H1 (cell line): ENCODE results near the gene CDHR2. TPM values are rescaled to one million over a fixed set of nuclear protein-coding genes. Genes with fewer than 3 reads are reported as not detected.
A peak's percentile ranks its signal among the peaks of the same experiment; 100 is the strongest.

Source experiments
- CTCF ChIA-PET: fragments of 300-600 bp; sonication (Branson Sonifier 250); formaldehyde crosslinking; loops from one replicate; lab custom pipeline; 2021; ENCODE audit not compliant: partially characterized antibody; lab: Charles Lee
- POLR2A ChIA-PET: fragments of 300-600 bp; sonication (Branson Sonifier 250); formaldehyde crosslinking; loops from one replicate; lab custom pipeline; 2021; ENCODE audit warnings: inconsistent platforms; ENCODE audit not compliant: partially characterized antibody; lab: Charles Lee
- DNase-seq, 2 experiments: peaks; one replicate each; pipeline versions ENCODE4 v3.0.0 to v3.0.0-alpha.2; 2010 to 2022; ENCODE audit warnings: low spot score in 2 of 2, low read depth in 1 of 2, mixed read lengths in 1 of 2
- FAIRE-seq: peaks from 2 replicates; lab custom pipeline; 2011; peaks lifted over from hg19 to GRCh38; lab: Jason Lieb, UNC
- H2AFZ ChIP-seq: 2 replicates; pipeline ENCODE4 v1.8.1; 2012; ENCODE audit warnings: low read length, inconsistent platforms
- H2AK5ac ChIP-seq: 2 replicates; pipeline ENCODE4 v1.6.1; 2013; ENCODE audit warnings: low read depth, low read length
- H2BK120ac ChIP-seq: replicated peaks from 2 replicates; pipeline ENCODE3; 2013; ENCODE audit warnings: low read depth, low read length, inconsistent platforms
- H2BK12ac ChIP-seq: 2 replicates; pipeline ENCODE4 v1.6.1; 2013; ENCODE audit warnings: low read depth, low read length
- H2BK15ac ChIP-seq: 2 replicates; pipeline ENCODE4 v1.6.1; 2013; ENCODE audit warnings: low read length
- H2BK20ac ChIP-seq: 2 replicates; pipeline ENCODE4 v1.6.1; 2013; ENCODE audit warnings: low read length
- H2BK5ac ChIP-seq: 2 replicates; pipeline ENCODE4 v1.6.1; 2013; ENCODE audit warnings: low read depth, low read length
- H3K14ac ChIP-seq: 2 replicates; pipeline ENCODE4 v1.6.1; 2013; ENCODE audit warnings: inconsistent platforms; ENCODE audit not compliant: insufficient read length
- H3K18ac ChIP-seq: 2 replicates; pipeline ENCODE4 v1.6.1; 2013; ENCODE audit warnings: low read length; ENCODE audit errors: extremely low read depth
- H3K23ac ChIP-seq: 2 replicates; pipeline ENCODE4 v1.6.1; 2013; ENCODE audit warnings: inconsistent platforms; ENCODE audit not compliant: insufficient read length
- H3K23me2 ChIP-seq: 2 replicates; pipeline ENCODE4 v1.6.1; 2013; ENCODE audit warnings: low read depth, low read length
- H3K27ac ChIP-seq: 2 replicates; pipeline ENCODE4 v1.6.1; 2011; ENCODE audit warnings: low read depth, low read length, inconsistent platforms
- H3K27me3 ChIP-seq, 4 experiments: replicated peaks in 1 of 4; 1 replicate in 1 of 4; 2 replicates in 3 of 4; pipeline versions ENCODE4 v1.6.1 to v1.8.1; 2011 to 2013; ENCODE audit warnings: low read length in 3 of 4, mild to moderate bottlenecking in 3 of 4, inconsistent platforms in 2 of 4, mixed read lengths in 2 of 4, moderate library complexity in 1 of 4; ENCODE audit not compliant: control insufficient read depth in 3 of 4, insufficient read depth in 3 of 4; ENCODE audit errors: extremely low read depth in 1 of 4
- H3K36me3 ChIP-seq, 4 experiments: 2 replicates each; pipeline versions ENCODE4 v1.6.1 to v1.8.1; 2011 to 2013; ENCODE audit warnings: mild to moderate bottlenecking in 4 of 4, low read length in 3 of 4, moderate library complexity in 2 of 4, control low read depth in 1 of 4, inconsistent platforms in 1 of 4; ENCODE audit not compliant: insufficient read depth in 4 of 4, control insufficient read depth in 2 of 4
- H3K4ac ChIP-seq: replicated peaks from 2 replicates; pipeline ENCODE3; 2013; ENCODE audit warnings: low read length, low read depth, mixed read lengths, inconsistent platforms; ENCODE audit not compliant: insufficient read length
- H3K4me1 ChIP-seq, 4 experiments: replicated peaks in 1 of 4; 1 replicate in 1 of 4; 2 replicates in 3 of 4; pipeline versions ENCODE4 v1.6.1 to v1.8.1; 2011 to 2013; ENCODE audit warnings: low read length in 3 of 4, inconsistent platforms in 2 of 4, mixed read lengths in 1 of 4; ENCODE audit not compliant: insufficient read depth in 4 of 4, control insufficient read depth in 3 of 4
- H3K4me2 ChIP-seq, 2 experiments: 2 replicates each; pipeline versions ENCODE4 v1.6.1 to v1.8.1; 2011 to 2013; ENCODE audit warnings: low read depth in 2 of 2, low read length in 2 of 2, control low read depth in 1 of 2, inconsistent platforms in 1 of 2, mild to moderate bottlenecking in 1 of 2; ENCODE audit not compliant: insufficient read depth in 1 of 2
- H3K4me3 ChIP-seq, 4 experiments: fragments of 200-600, 300-600 bp in 1 of 4; sonication (generic), shearing (Covaris generic), sonication (Bioruptor Twin) in 1 of 4; 2 replicates each; pipeline versions ENCODE4 v1.5.1 to v1.8.1; 2011 to 2016; ENCODE audit warnings: low read length in 4 of 4, low read depth in 3 of 4, control low read depth in 2 of 4, inconsistent platforms in 2 of 4, mild to moderate bottlenecking in 2 of 4, mixed read lengths in 1 of 4, moderate library complexity in 1 of 4; ENCODE audit not compliant: insufficient read depth in 2 of 4; ENCODE audit errors: extremely low read depth in 1 of 4
- H3K56ac ChIP-seq: replicated peaks from 2 replicates; pipeline ENCODE3; 2013; ENCODE audit warnings: low read depth, mild to moderate bottlenecking, mixed read lengths, low read length, inconsistent platforms; ENCODE audit not compliant: insufficient read length
- H3K79me1 ChIP-seq: 2 replicates; pipeline ENCODE4 v1.6.1; 2013; ENCODE audit warnings: low read depth, low read length, control low read depth
- H3K79me2 ChIP-seq, 2 experiments: 2 replicates each; pipeline versions ENCODE4 v1.6.1 to v1.8.1; 2012 to 2013; ENCODE audit warnings: low read length in 2 of 2, mild to moderate bottlenecking in 2 of 2, inconsistent platforms in 1 of 2; ENCODE audit not compliant: insufficient read depth in 2 of 2, control insufficient read depth in 1 of 2
- H3K9ac ChIP-seq, 4 experiments: replicated peaks in 1 of 4; 1 replicate in 1 of 4; 2 replicates in 3 of 4; pipeline versions ENCODE4 v1.6.1 to v1.8.1; 2011 to 2013; ENCODE audit warnings: low read depth in 3 of 4, low read length in 3 of 4, control low read depth in 2 of 4, mild to moderate bottlenecking in 2 of 4, moderate library complexity in 2 of 4, inconsistent platforms in 1 of 4; ENCODE audit errors: extremely low read depth in 1 of 4
- H3K9me3 ChIP-seq, 2 experiments: 2 replicates each; pipeline versions ENCODE4 v1.6.1 to v1.8.1; 2012 to 2013; ENCODE audit warnings: mild to moderate bottlenecking in 2 of 2, moderate library complexity in 2 of 2, control low read depth in 1 of 2, inconsistent platforms in 1 of 2, low read depth in 1 of 2, low read length in 1 of 2, mixed read lengths in 1 of 2; ENCODE audit not compliant: insufficient read depth in 2 of 2
- H4K20me1 ChIP-seq, 2 experiments: replicated peaks in 1 of 2; 2 replicates each; pipeline versions ENCODE3 to v1.8.1; 2011 to 2013; ENCODE audit warnings: inconsistent platforms in 2 of 2, low read length in 2 of 2, mild to moderate bottlenecking in 1 of 2; ENCODE audit not compliant: insufficient read depth in 2 of 2, control insufficient read depth in 1 of 2
- H4K5ac ChIP-seq: 2 replicates; pipeline ENCODE4 v1.6.1; 2013; ENCODE audit warnings: low read length, low read depth, mixed read lengths, inconsistent platforms; ENCODE audit not compliant: insufficient read length
- H4K8ac ChIP-seq: 2 replicates; pipeline ENCODE4 v1.8.0; 2013; ENCODE audit warnings: mild to moderate bottlenecking, moderate library complexity, low read length, inconsistent platforms; ENCODE audit not compliant: insufficient read depth; ENCODE audit errors: extremely low read depth
- H4K91ac ChIP-seq: replicated peaks from 2 replicates; pipeline ENCODE3; 2013; ENCODE audit warnings: low read length, mixed read lengths, inconsistent platforms; ENCODE audit not compliant: insufficient read length
- BRCA1 ChIP-seq: IDR thresholded peaks from 2 replicates; pipeline ENCODE4 v1.6.1; 2012; ENCODE audit warnings: low read depth, low read length, improper control_type of control experiment
- RBBP5 ChIP-seq: IDR thresholded peaks from 2 replicates; pipeline ENCODE4 v1.7.1; 2012; ENCODE audit warnings: low read depth, mild to moderate bottlenecking, inconsistent platforms, low read length, moderate library complexity, borderline replicate concordance
- SIX5 ChIP-seq: IDR thresholded peaks from 2 replicates; pipeline ENCODE4 v1.6.1; 2011; ENCODE audit warnings: mild to moderate bottlenecking, low read depth, low read length
- SRF ChIP-seq: IDR thresholded peaks from 2 replicates; pipeline ENCODE4 v1.6.1; 2011; ENCODE audit warnings: mild to moderate bottlenecking, low read depth, low read length, moderate library complexity
- WGBS, 2 experiments: shearing (Covaris generic) in 1 of 2; methylation state at CpG; one replicate each; pipeline versions ENCODE4 v1.1.6 to v1.1.7; 2013 to 2015; ENCODE audit warnings: low lambda C conversion rate in 2 of 2, mixed read lengths in 2 of 2, inconsistent platforms in 1 of 2, low coverage in 1 of 2, missing lambda C conversion rate in 1 of 2; ENCODE audit not compliant: insufficient replicate concordance in 2 of 2, insufficient coverage in 1 of 2, insufficient read length in 1 of 2; ENCODE audit errors: extremely low coverage in 1 of 2, missing lambda C conversion rate in 1 of 2; 5-methylcytosine and 5-hydroxymethylcytosine counted together
- polyA plus RNA-seq, 7 experiments: library from polyadenylated mRNA; depleted of rRNA in 3 of 7; stranded (reverse) in 5 of 7; unstranded in 2 of 7; fragments of >200 nt in 5 of 7; fragments of 200-250 nt in 2 of 7; gene quantifications; 1 replicate in 5 of 7; 2 replicates in 1 of 7; 4 replicates in 1 of 7; pipeline versions ENCODE4 v1.2.1 to v1.2.3, GENCODE V29; 2011 to 2013; ENCODE audit warnings: missing spikeins in 2 of 7, mixed read lengths in 2 of 7
- total RNA-seq: library from RNA; stranded (reverse); fragmentation: NEBNext Ultra II Directional; extraction: Animal tissue kit (Norgen Biotek cat#: 25700); gene quantifications from 2 replicates; pipeline ENCODE4 v1.2.1, GENCODE V29; 2021

The CDHR2 gene
- total and polyA plus RNA-seq, 2 of the 8 experiments (the other 6 are each of a cell fraction or from before 2014, with no cell fraction given), result 0.02 to 0.43 TPM

DNA sequence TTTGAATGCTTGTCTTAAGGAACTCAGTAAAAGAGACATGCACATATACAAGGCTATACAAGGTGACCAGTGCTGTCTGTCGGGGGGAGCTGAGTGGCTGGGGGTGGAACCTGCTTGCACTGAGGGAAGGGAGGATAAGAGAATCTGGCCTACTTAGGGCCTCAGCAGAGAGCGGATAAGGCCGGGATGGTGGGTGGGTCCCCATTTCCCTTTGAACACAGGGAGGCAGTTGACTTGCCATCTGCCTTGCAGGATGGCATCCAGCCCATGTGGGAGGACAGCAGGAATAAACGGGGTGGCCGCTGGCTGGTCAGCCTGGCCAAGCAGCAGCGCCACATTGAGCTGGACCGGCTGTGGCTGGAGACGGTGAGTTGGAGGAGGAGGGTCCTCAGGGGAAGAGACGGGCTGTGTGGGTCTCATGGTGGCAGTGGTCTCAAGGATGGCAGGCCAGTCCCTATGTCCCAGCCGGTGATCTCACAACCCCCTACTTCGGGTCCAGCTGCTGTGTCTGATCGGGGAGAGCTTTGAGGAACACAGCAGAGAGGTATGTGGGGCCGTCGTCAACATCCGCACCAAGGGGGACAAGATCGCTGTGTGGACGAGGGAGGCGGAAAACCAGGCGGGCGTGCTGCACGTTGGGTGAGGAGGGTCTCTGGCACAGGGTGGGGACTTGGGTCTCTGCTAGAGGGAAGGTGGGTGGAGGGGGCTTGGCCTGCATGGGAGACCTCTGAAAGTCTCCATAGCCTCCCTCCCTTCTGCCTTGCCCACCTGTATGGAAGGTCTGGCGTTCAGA, 95.9 kb downstream of the CDHR2 start:
- H3K4me1 ChIP-seq, result peaks cover 0 to 38% (median 25%) of the 10 kb centered on the region in 4 experiments; a peak in 6 of 7 replicates
- ChIA-PET CTCF (interaction anchor here (0.6 to 4.4 kb wide), 5 partner anchors 8 to 863 kb away, joined by 3 to 14 read pairs (median 3); no protein-coding TSS in a partner anchor), POLR2A (interaction anchor here (1.2 kb wide), 1 partner anchor 15 kb away, joined by 3 read pairs; the partner anchor contains the start of gene SNCB)
- H4K20me1 ChIP-seq, result peaks cover 3 to 6% of the 10 kb centered on the region in 2 experiments
- no peak overlapping the region for H3K27ac ChIP-seq
- H2BK20ac ChIP-seq, result no peak overlapping the region
- no peaks in the 10 kb centered on the region for H3K9me3 ChIP-seq
- FAIRE-seq (no peak), DNase-seq (no peak)
- H2BK12ac ChIP-seq, result peak overlapping the region; percentile 68; the same call in 1 of the 2 replicates
- no peaks in the 10 kb centered on the region; a peak in 1 of 7 replicates for H3K27me3 ChIP-seq
- H3K79me1 ChIP-seq, result peaks cover 10% of the 10 kb centered on the region
- H3K23ac ChIP-seq, result no peak overlapping the region
- no peak overlapping the region for H3K4me3 ChIP-seq
- H3K14ac ChIP-seq, result no peak overlapping the region
- no peak overlapping the region for H3K56ac ChIP-seq
- no peak overlapping the region for H2BK120ac ChIP-seq
- H4K5ac ChIP-seq, result no peak overlapping the region
- H3K79me2 ChIP-seq, result peaks cover 0 to 10% of the 10 kb centered on the region in 2 experiments; a peak in 1 of 4 replicates
- H3K4me2 ChIP-seq, result no peak overlapping the region
- H4K91ac ChIP-seq, result no peak overlapping the region
- H3K4ac ChIP-seq, result no peak overlapping the region
- H3K23me2 ChIP-seq, result peaks cover 7% of the 10 kb centered on the region; the same call in 1 of the 2 replicates
- H2AK5ac ChIP-seq, result peak overlapping the region; percentile 78; the same call in 1 of the 2 replicates
- H3K18ac ChIP-seq, result no peak overlapping the region
- no peak overlapping the region for H3K9ac ChIP-seq
- peak overlapping the region; percentile 72; the same call in 1 of the 2 replicates for H2BK15ac ChIP-seq
- no peak overlapping the region for H2AFZ ChIP-seq
- TF ChIP-seq BRCA1 (no peak), RBBP5 (no peak), SIX5 (no peak), SRF (no peak)
- H2BK5ac ChIP-seq, result no peak overlapping the region
- H4K8ac ChIP-seq, result no peak overlapping the region; the same call in 1 of the 2 replicates
- H3K36me3 ChIP-seq, result no peaks in the 10 kb centered on the region
- WGBS, 2 experiments, result 95% methylated on average over 22 of the region's 22 CpGs; no CpG with 5 or more reads in 1 of the 2 experiments
